ENCODE measurements around the gene NRP2.

Gene NRP2

GRCh38 chr2:205698286-205699268, 16.3 kb downstream of the NRP2 start:
- DNase-seq (ENCODE audit: low read depth): no peak
- in situ Hi-C loops (cut with HindIII; ENCODE audit: low sequenced_read_pairs): no loop called here
- no peak for TF ChIP-seq CTCF (IDR thresholded peaks at IDR 0.05; ENCODE audit: low read depth, low read length, missing control alignments)
- H3K4me3 ChIP-seq (ENCODE audit: low read depth, low read length): no peak overlapping the region

GRCh38 chr2:205699515-205700289, 17.4 kb downstream of the NRP2 start:
- TF ChIP-seq CTCF (IDR thresholded peaks at IDR 0.05; ENCODE audit: low read depth, low read length, missing control alignments): no peak
- no peak for DNase-seq (ENCODE audit: low read depth)
- H3K4me3 ChIP-seq (ENCODE audit: low read depth, low read length): no peak overlapping the region
- in situ Hi-C loops (cut with HindIII; ENCODE audit: low sequenced_read_pairs): loop anchor here (5.0 kb wide), 1 partner anchor 58 kb away; no protein-coding TSS in a partner anchor

- DNase-seq (ENCODE audit: low read depth): peak; percentile 84
- in situ Hi-C loops (cut with HindIII; ENCODE audit: low sequenced_read_pairs): loop anchor here (5.0 kb wide), 1 partner anchor 57 kb away; no protein-coding TSS in a partner anchor
- no peak for TF ChIP-seq CTCF (IDR thresholded peaks at IDR 0.05; ENCODE audit: low read depth, low read length, missing control alignments)
- no peak overlapping the region for H3K4me3 ChIP-seq (ENCODE audit: low read depth, low read length)
Observed at GRCh38 chr2:205700331-205701132, 18.2 kb downstream of the NRP2 start.

- no peak overlapping the region for H3K4me3 ChIP-seq (ENCODE audit: low read depth, low read length)
Observed at GRCh38 chr2:205701509-205701908, 19.2 kb downstream of the NRP2 start.

GRCh38 chr2:205702576-205702975, 20.3 kb downstream of the NRP2 start:
- DNase-seq (ENCODE audit: low read depth): no peak
- in situ Hi-C loops (cut with HindIII; ENCODE audit: low sequenced_read_pairs): loop anchor here (5.0 kb wide), 1 partner anchor 55 kb away; no protein-coding TSS in a partner anchor
- no peak for TF ChIP-seq CTCF (IDR thresholded peaks at IDR 0.05; ENCODE audit: low read depth, low read length, missing control alignments)
- no peak overlapping the region for H3K4me3 ChIP-seq (ENCODE audit: low read depth, low read length)

More at GRCh38 chr2:205701509-205701908, 19.2 kb downstream of the NRP2 start:
- no peak for DNase-seq (ENCODE audit: low read depth)
- in situ Hi-C loops (cut with HindIII; ENCODE audit: low sequenced_read_pairs): loop anchor here (5.0 kb wide), 1 partner anchor 56 kb away; no protein-coding TSS in a partner anchor
- TF ChIP-seq CTCF (IDR thresholded peaks at IDR 0.05; ENCODE audit: low read depth, low read length, missing control alignments): no peak
